ENCODE measurements around the gene BTN2A1.

- TF ChIP-seq, protein P1, sequence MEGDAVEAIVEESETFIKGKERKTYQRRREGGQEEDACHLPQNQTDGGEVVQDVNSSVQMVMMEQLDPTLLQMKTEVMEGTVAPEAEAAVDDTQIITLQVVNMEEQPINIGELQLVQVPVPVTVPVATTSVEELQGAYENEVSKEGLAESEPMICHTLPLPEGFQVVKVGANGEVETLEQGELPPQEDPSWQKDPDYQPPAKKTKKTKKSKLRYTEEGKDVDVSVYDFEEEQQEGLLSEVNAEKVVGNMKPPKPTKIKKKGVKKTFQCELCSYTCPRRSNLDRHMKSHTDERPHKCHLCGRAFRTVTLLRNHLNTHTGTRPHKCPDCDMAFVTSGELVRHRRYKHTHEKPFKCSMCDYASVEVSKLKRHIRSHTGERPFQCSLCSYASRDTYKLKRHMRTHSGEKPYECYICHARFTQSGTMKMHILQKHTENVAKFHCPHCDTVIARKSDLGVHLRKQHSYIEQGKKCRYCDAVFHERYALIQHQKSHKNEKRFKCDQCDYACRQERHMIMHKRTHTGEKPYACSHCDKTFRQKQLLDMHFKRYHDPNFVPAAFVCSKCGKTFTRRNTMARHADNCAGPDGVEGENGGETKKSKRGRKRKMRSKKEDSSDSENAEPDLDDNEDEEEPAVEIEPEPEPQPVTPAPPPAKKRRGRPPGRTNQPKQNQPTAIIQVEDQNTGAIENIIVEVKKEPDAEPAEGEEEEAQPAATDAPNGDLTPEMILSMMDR (IDR thresholded peaks at IDR 0.05) = no peak
- TF ChIP-seq POLR2A (IDR thresholded peaks at IDR 0.05) = no peak
- no peak for TF ChIP-seq EP300 (IDR thresholded peaks at IDR 0.05)
Measured at GRCh38 chr6:26483727-26484126, 26.0 kb downstream of the BTN2A1 start.

Data from tibial nerve (tissue), 4 donors.